Activated CD4-positive, alpha-beta T cell treated with anti-CD3 and anti-CD28 coated beads for 36 hours (primary cell): Measurements from ENCODE around the gene NFIA. TPM values are rescaled to one million over a fixed set of nuclear protein-coding genes. Genes with fewer than 3 reads are reported as not detected.

Experiments used
- ATAC-seq: fragments of 200-7000 bp; cut with Tn5 transposase; one replicate; pipeline ENCODE4 v1.10.0; 2021; ENCODE audit warnings: mild to moderate bottlenecking, moderate library complexity
- CTCF ChIA-PET: fragments of 350-600 bp; sonication (Branson Sonifier 250); formaldehyde crosslinking; loops from one replicate; lab custom pipeline; 2021; ENCODE audit warnings: antibody characterized with exemption; lab: Charles Lee
- POLR2A ChIA-PET: fragments of 350-600 bp; sonication (Branson Sonifier 250); formaldehyde crosslinking; loops from one replicate; lab custom pipeline; 2021; ENCODE audit warnings: antibody characterized with exemption, inconsistent platforms; lab: Charles Lee
- DNase-seq: peaks from one replicate; pipeline ENCODE4 v3.0.0-alpha.2; 2020
- H3K27ac Mint-ChIP-seq: one replicate; pipeline ENCODE4 v1.8.0; 2021; ENCODE audit warnings: mixed read lengths
- H3K27me3 Mint-ChIP-seq: one replicate; pipeline ENCODE4 v1.8.0; 2021; ENCODE audit warnings: mixed read lengths
- H3K36me3 Mint-ChIP-seq: one replicate; pipeline ENCODE4 v1.8.0; 2021; ENCODE audit warnings: low read depth, mixed read lengths
- H3K4me1 Mint-ChIP-seq: one replicate; pipeline ENCODE4 v1.8.0; 2021; ENCODE audit warnings: mixed read lengths
- H3K4me3 Mint-ChIP-seq: one replicate; pipeline ENCODE4 v1.8.0; 2021; ENCODE audit warnings: mild to moderate bottlenecking, moderate library complexity, mixed read lengths
- H3K9me3 Mint-ChIP-seq: one replicate; pipeline ENCODE4 v1.8.0; 2021; ENCODE audit warnings: low read depth, mixed read lengths
- intact Hi-C, 2 experiments: fragments of 100-400 bp; cut with DNase I in 1 of 2; cut with micrococcal nuclease in 1 of 2; formaldehyde crosslinking; loops; one replicate each; pipeline versions ENCODE4 v1.14.2 to v1.15.1; 2022 to 2024; cut with DNase I, micrococcal nuclease
- total RNA-seq, 2 experiments: library from RNA; stranded (reverse); gene quantifications; one replicate each; pipeline ENCODE4 v1.2.3, GENCODE V29; 2021

Gene NFIA
- total RNA-seq, 2 experiments from 2014 or later: 3.0 to 3.2 TPM

DNA sequence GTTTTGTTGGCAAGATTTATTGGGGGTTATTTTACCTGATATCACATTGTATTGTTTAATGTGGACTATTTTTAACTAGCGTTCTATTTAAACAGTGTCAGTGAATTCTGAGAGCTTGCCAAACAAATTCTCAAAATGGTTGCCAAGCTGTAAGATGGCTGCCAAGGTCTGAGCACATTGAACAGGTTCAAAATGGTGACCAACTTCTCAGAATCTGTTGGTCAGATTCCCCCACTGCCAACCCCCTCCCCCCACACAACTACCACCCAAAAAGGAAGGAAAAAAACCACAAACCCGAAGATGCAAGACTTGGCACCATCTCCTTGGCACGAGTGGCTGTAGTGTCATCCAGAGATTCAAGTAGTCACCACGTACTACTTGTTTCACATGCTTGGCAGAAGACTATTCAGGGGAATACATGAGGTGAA is 159.1 kb downstream of the NFIA start:
- Mint-ChIP-seq H3K27me3 (peaks cover 3% of the 10 kb centered on the region), H3K9me3 (no peaks in the 10 kb centered on the region), H3K27ac (no peak overlapping the region), H3K36me3 (no peaks in the 10 kb centered on the region), H3K4me3 (no peak overlapping the region), H3K4me1 (no peaks in the 10 kb centered on the region)
- DNase-seq (no peak), ATAC-seq (no peak)
- CTCF ChIA-PET: interaction anchor here (0.5 to 1.0 kb wide), 4 partner anchors 15 to 196 kb away, joined by 3 to 6 read pairs (median 4); no protein-coding TSS in a partner anchor
- POLR2A ChIA-PET: no interaction called here
- intact Hi-C loops: no loop called here

DNA sequence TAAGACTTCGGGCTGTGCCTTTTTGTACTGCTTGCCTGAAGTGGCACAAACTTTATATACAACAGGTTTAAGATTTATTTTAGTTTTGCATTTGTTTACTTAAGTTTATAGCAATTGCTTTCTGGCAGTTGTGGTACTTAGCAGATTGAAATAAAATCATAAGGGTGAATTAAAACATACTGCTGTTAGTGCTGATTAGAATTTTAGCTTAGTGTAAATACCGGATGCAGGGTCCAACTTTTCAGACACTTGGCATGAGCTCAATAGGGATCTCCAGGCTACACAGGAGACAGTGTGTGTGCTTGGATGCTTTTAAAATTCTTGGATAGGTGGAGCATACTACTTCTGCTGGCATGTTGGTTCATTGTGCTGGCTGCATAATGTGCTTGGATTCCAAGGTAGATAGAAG is 159.6 kb downstream of the NFIA start:
- no peak for DNase-seq

DNA sequence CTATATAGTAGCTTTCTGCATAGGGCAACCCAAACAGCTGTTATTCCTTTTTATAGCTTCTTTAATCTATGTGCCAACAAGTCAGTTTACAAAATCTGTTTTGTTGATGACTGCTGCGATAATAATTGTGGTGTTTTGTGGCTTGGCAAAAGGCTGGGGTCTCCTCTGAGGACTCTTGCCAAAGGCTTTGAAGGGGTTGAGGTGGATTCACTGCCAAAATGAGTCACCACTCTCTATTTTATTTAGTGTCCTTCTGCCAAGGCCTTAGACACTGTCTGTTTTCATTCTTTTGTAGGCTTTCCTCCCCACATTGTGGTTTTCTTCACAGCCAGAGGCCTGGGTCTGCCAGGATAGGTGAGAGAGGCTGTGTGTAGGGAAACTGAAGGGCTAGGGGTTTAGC is 161.8 kb downstream of the NFIA start:
- Mint-ChIP-seq H3K9me3 (no peaks in the 10 kb centered on the region), H3K4me1 (no peaks in the 10 kb centered on the region), H3K27ac (no peak overlapping the region), H3K4me3 (no peak overlapping the region), H3K36me3 (no peaks in the 10 kb centered on the region), H3K27me3 (peaks cover 3% of the 10 kb centered on the region)
- DNase-seq: no peak
- POLR2A ChIA-PET: no interaction called here
- CTCF ChIA-PET: no interaction called here
- intact Hi-C loops: no loop called here
- ATAC-seq: no peak

More for the DNA sequence above, 159.6 kb downstream of the NFIA start:
- intact Hi-C loops: no loop called here
- Mint-ChIP-seq H3K4me3 (no peak overlapping the region), H3K27me3 (peaks cover 3% of the 10 kb centered on the region), H3K4me1 (no peaks in the 10 kb centered on the region), H3K36me3 (no peaks in the 10 kb centered on the region), H3K9me3 (no peaks in the 10 kb centered on the region), H3K27ac (no peak overlapping the region)
- CTCF ChIA-PET: no interaction called here
- POLR2A ChIA-PET: no interaction called here
- ATAC-seq: no peak

DNA sequence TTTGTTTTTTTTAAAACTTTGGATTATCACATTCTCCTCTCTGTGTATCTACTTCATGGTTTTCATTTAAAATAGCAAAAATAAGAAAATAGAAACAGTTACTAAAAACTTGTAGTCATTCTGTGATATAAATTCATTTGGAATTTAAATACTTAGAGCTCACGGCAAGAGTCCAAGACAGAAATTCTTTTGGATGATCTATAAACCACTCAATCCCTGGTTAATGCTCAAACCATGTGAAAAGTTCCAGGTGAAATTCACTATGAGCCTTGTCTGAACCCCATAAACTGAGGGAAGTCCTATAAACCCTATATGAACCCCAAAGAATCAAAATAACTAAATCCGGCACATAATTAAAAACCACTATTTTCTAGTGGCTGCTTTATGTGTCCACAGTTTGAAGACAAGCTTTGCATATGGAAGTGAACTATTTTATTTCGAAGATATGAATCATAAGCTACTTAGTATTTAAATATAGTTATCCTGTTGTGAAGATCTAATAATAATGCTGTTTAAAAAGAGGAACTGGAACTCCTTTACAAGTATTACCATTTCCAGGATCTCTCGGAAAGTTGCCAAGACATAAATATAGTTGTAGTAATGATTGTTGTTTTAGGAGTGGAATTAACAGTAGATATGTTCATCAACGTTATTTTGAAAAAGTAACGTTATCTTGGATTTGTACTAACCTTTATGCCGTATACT is 163.5 kb downstream of the NFIA start:
- no peak for ATAC-seq
- H3K9me3 Mint-ChIP-seq: no peaks in the 10 kb centered on the region
- peaks cover 3% of the 10 kb centered on the region for H3K27me3 Mint-ChIP-seq
- H3K27ac Mint-ChIP-seq: no peak overlapping the region
- no peaks in the 10 kb centered on the region for H3K4me1 Mint-ChIP-seq
- no peak overlapping the region for H3K4me3 Mint-ChIP-seq
- intact Hi-C loops: no loop called here
- no peaks in the 10 kb centered on the region for H3K36me3 Mint-ChIP-seq
- DNase-seq: no peak
- ChIA-PET CTCF (no interaction called here), POLR2A (no interaction called here)

DNA sequence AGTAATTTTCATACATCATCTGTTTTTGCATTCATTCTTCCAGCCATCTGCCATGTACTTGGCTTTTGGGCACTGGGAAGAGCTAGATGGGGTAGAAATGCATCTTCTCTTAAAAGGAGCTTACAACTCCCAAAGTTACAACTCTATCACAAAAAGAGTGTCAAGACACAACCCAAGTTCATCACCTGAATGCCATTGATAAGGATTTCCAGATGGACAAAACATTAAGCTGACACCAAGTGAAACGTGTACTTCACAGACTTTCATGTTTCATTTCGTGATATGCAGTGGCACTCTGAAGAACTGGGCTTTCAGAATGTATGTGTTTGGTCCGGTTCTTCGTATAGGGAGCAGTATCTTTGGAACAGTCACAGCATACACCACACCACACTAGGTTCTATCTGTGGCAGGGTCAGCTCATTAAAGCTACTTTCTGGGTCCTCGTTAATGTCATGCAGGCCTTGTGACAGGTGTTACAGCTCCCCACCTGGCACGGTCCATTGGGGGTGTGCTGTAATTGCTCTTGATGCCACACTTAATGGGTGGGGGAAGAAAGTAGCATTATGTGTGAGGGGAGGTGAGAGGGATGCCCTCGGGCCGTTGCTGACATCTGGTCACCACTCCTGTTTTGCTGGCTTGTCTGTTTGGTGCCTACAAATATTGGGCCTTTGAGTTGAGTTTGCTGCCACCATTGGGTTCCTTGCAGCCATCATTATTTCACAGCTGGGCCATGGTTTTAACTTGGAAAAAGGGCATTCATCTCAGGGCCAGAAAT is 164.9 kb downstream of the NFIA start:
- ChIA-PET CTCF (interaction anchor here (0.6 to 1.1 kb wide), 4 partner anchors 9 to 57 kb away, joined by 3 read pairs; no protein-coding TSS in a partner anchor), POLR2A (no interaction called here)
- Mint-ChIP-seq H3K36me3 (no peaks in the 10 kb centered on the region), H3K27me3 (peaks cover under 1% of the 10 kb centered on the region), H3K4me1 (no peaks in the 10 kb centered on the region), H3K4me3 (no peak overlapping the region), H3K9me3 (no peaks in the 10 kb centered on the region), H3K27ac (no peak overlapping the region)
- ATAC-seq: no peak
- DNase-seq: no peak
- intact Hi-C loops: no loop called here

DNA sequence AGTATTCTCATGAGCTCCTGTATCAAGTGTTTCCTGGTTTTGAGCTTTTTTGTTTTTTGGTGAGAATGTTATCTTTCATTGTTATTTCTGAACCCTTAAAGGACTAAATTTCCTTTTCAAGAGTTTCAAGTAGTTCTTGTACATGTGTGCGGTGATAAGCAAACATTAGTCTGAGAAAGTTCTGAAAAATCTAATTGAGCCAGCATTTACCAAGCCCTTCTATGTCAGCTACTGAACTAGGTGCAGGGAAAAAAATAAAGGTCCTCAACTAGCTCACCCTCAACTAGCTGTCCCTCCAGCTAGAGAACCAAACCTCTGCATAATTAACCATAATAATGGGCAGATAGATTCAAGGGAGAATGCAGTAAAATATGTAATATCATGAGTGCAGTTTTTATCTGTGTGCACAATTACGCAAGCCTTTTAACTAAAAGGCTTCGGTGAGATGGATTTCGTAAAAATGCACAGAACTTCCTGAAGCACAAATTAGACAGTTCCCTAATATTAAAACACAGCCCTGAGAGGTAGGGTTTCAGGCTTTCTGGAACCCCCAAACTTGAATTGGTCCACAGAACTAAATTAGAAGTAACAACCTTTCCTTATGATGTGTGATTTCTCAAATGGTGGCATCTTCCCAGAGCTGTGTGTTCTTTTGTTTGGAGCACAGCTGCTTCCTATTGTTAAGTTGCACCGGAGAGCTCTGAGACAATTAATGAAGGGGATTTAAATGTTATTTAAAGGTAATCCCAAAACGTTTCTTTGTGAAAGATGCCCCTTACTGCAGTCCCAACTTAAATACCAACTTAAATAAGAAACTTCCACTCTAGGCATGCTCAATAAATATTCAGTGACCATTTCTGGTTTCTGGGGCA is 165.8 kb downstream of the NFIA start:
- ATAC-seq (no peak), DNase-seq (no peak)
- intact Hi-C loops: no loop called here
- Mint-ChIP-seq H3K9me3 (no peaks in the 10 kb centered on the region), H3K4me3 (no peak overlapping the region), H3K27ac (no peak overlapping the region), H3K27me3 (no peaks in the 10 kb centered on the region), H3K36me3 (no peaks in the 10 kb centered on the region), H3K4me1 (no peaks in the 10 kb centered on the region)
- CTCF ChIA-PET: interaction anchor here (0.9 to 1.0 kb wide), 2 partner anchors 10 to 17 kb away, joined by 3 read pairs; no protein-coding TSS in a partner anchor
- POLR2A ChIA-PET: no interaction called here

DNA sequence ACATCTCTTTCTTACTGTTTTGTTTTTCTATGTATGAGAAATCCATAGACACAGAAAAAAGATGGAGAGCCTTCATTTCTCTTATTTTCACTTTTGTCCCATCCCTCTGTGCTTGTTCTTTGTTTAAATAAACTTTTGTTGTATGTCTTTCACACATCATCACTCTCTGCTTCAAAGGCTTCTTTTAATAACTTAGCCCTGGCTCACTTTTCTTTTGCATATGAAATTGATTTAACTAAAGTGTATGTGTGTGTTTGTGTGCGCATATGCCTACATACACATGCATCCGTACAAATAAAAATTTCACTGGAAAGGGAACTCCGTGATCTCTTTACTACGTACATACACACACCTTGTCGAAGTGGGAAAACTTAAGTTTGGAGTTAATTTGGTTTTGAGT is 168.6 kb downstream of the NFIA start:
- POLR2A ChIA-PET: no interaction called here
- Mint-ChIP-seq H3K27me3 (no peaks in the 10 kb centered on the region), H3K4me1 (peaks cover 9% of the 10 kb centered on the region), H3K4me3 (no peak overlapping the region), H3K36me3 (no peaks in the 10 kb centered on the region), H3K27ac (no peak overlapping the region), H3K9me3 (no peaks in the 10 kb centered on the region)
- intact Hi-C loops: no loop called here
- DNase-seq: no peak
- CTCF ChIA-PET: interaction anchor here (1.5 kb wide), 1 partner anchor 201 kb away, joined by 3 read pairs; no protein-coding TSS in a partner anchor
- ATAC-seq: no peak

DNA sequence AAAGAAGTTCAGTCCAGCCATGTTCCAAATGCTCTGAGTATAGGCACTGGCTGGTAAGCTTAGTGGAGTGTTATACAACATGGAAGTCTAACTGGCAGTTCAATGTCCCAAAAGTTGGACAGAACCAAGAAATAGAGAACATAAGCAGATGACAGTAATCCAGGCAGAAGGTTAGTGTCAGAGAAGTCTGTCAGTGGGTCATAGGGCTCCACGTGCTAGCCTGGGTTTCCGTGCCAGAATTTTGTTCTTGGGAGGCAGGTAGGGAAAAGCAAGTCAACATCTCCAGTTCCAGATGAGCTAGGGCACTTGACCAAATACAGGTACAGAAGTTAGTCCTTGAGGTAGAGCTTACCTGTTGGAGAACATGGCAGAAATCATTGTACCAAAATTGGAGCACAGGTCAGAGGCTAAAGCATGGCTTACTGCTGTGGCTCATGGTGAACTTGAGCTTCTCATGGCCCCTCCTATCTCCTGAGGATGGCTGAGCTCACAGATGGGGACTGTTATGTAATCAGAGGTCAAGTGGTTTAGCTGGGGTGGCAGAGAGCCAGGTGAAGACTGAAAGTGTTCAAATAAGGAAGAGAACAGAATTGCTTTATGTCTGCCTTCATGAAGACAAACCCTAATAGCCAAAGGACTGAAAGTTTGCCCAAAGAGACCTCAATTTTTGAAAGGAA is 170.8 kb downstream of the NFIA start:
- intact Hi-C loops: no loop called here

DNA sequence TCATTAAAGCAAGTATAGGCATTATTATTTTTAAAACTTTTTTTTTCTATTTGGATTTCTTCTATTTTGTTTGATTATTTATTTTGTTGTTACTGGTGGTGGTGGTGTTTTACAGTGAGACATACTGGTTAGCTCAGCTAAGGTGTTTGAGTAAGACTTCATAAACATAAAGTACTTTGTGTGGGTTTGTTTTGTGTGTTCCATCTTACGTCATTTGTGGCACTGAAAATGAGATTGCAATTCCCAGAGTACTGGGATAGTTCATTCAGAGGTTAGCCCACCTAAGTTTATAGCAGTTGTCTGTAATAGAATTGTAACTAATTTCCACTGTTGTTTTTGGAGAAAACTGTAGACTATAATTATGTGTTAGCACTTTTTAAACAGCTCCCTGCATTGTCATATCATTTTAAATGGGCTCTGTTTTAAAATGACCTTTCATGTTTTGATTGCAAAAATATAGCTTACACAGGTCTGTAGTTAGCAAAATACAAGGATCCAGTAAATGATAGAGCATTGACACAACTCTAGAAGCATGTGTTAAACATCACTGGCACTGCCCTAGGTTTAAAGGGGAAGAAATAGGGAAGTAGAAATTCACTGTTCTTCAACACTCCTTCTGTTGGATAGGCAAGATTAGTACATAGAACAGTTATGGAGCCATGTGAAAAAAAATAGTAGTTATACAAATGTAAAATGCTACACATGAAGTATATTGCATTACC is 171.7 kb downstream of the NFIA start:
- H3K4me1 Mint-ChIP-seq: peaks cover 12% of the 10 kb centered on the region
- POLR2A ChIA-PET: no interaction called here
- no peak overlapping the region for H3K27ac Mint-ChIP-seq
- DNase-seq (no peak), ATAC-seq (no peak)
- H3K27me3 Mint-ChIP-seq: no peaks in the 10 kb centered on the region
- CTCF ChIA-PET: interaction anchor here (2.4 kb wide), 1 partner anchor 10 kb away, joined by 9 read pairs; no protein-coding TSS in a partner anchor
- no peaks in the 10 kb centered on the region for H3K9me3 Mint-ChIP-seq
- H3K36me3 Mint-ChIP-seq: no peaks in the 10 kb centered on the region
- intact Hi-C loops: no loop called here
- H3K4me3 Mint-ChIP-seq: no peak overlapping the region

More for the DNA sequence above, 170.8 kb downstream of the NFIA start:
- H3K9me3 Mint-ChIP-seq: no peaks in the 10 kb centered on the region
- no peak overlapping the region for H3K27ac Mint-ChIP-seq
- ATAC-seq (no peak), DNase-seq (no peak)
- POLR2A ChIA-PET: no interaction called here
- no peaks in the 10 kb centered on the region for H3K27me3 Mint-ChIP-seq
- no peaks in the 10 kb centered on the region for H3K36me3 Mint-ChIP-seq
- H3K4me1 Mint-ChIP-seq: peaks cover 12% of the 10 kb centered on the region
- CTCF ChIA-PET: interaction anchor here (0.6 kb wide), 1 partner anchor 66 kb away, joined by 6 read pairs; no protein-coding TSS in a partner anchor
- H3K4me3 Mint-ChIP-seq: no peak overlapping the region

DNA sequence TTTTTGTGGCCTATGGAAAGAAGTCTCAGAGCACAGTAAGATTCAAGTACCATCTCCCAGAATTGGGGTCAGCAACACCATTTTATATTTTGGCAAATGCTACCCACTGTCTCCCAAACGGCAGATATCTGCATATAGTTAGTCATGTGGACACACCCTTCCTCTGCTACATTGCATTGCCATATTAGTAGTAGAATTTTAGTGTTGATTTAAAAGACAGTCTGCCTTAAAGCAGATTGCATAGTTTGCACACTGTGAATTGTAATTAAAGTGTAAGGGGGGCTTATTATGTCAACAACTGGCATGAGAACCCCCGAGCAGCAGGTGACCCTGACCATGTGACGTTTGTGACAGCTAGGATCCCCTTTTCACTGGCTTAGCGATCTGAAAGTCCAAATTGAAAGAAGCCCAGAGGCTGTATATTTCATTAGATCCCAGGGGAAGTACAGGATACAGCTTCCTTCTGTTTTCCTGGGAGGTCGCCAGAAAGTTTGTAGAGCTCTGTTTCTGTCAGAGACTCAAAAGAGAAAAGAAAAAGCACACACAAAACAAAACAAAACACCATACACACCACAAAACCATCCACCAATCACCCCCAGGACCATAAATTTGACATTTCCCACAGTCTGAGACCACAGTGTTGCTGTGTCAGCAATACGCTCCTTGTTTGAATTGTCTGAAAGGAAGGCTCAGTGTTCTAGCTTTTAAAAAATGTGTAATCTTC is 172.4 kb downstream of the NFIA start:
- ChIA-PET CTCF (interaction anchor here (2.4 kb wide), 1 partner anchor 10 kb away, joined by 9 read pairs; no protein-coding TSS in a partner anchor), POLR2A (no interaction called here)
- ATAC-seq (no peak), DNase-seq (no peak)
- Mint-ChIP-seq H3K9me3 (no peaks in the 10 kb centered on the region), H3K36me3 (no peaks in the 10 kb centered on the region), H3K4me3 (no peak overlapping the region), H3K4me1 (peaks cover 12% of the 10 kb centered on the region), H3K27me3 (no peaks in the 10 kb centered on the region), H3K27ac (no peak overlapping the region)
- intact Hi-C loops: no loop called here
